Naive thymus-derived CD4-positive, alpha-beta T cell (primary cell): ENCODE measurements around the gene GPRIN1. TPM values are rescaled to one million over a fixed set of nuclear protein-coding genes. Genes with fewer than 3 reads are reported as not detected.

Source experiments
- ATAC-seq: fragments of 150-1000 bp; cut with Tn5 transposase; 2 replicates; pipeline ENCODE4 v1.10.0; 2021; ENCODE audit warnings: mild to moderate bottlenecking, moderate library complexity
- CTCF ChIA-PET: fragments of 350-600 bp; sonication (Branson Sonifier 250); formaldehyde crosslinking; loops from one replicate; lab custom pipeline; 2021; ENCODE audit warnings: antibody characterized with exemption; lab: Charles Lee
- POLR2A ChIA-PET: fragments of 350-600 bp; sonication (Branson Sonifier 250); formaldehyde crosslinking; loops from one replicate; lab custom pipeline; 2021; ENCODE audit warnings: antibody characterized with exemption, inconsistent platforms; lab: Charles Lee
- DNase-seq, 9 donors: peaks; one replicate each; pipeline versions ENCODE4 v3.0.0 to v3.0.0-alpha.2; 2020 to 2022; ENCODE audit warnings: mixed read lengths in 1 of 9
- H3K27ac ChIP-seq: one replicate; pipeline ENCODE4 v1.7.0; 2013; ENCODE audit warnings: mild to moderate bottlenecking, low read depth, low read length, moderate library complexity
- H3K27me3 ChIP-seq, 2 donors: one replicate each; pipeline ENCODE4 v1.7.0; 2013; ENCODE audit warnings: low read length in 2 of 2, mild to moderate bottlenecking in 2 of 2, moderate library complexity in 2 of 2; ENCODE audit not compliant: control insufficient read depth in 2 of 2, insufficient read depth in 2 of 2
- H3K36me3 ChIP-seq, 3 experiments: 1 replicate in 2 of 3; 2 replicates in 1 of 3; pipeline ENCODE4 v1.7.0; 2013; ENCODE audit warnings: low read length in 3 of 3, mild to moderate bottlenecking in 3 of 3, moderate library complexity in 1 of 3; ENCODE audit not compliant: insufficient read depth in 3 of 3, control insufficient read depth in 2 of 3
- H3K4me1 ChIP-seq, 2 donors: one replicate each; pipeline ENCODE4 v1.7.0; 2013; ENCODE audit warnings: low read length in 2 of 2, mild to moderate bottlenecking in 2 of 2, moderate library complexity in 1 of 2; ENCODE audit not compliant: control insufficient read depth in 2 of 2, insufficient read depth in 2 of 2
- H3K4me3 ChIP-seq: 2 replicates; pipeline ENCODE4 v1.7.0; 2013; ENCODE audit warnings: mild to moderate bottlenecking, low read length
- H3K9me3 ChIP-seq, 3 experiments: 1 replicate in 2 of 3; 2 replicates in 1 of 3; pipeline ENCODE4 v1.7.0; 2013; ENCODE audit warnings: low read length in 3 of 3; ENCODE audit not compliant: control insufficient read depth in 2 of 3
- H3K27ac Mint-ChIP-seq, 9 donors: one replicate each; pipeline ENCODE4 v1.8.0; 2020 to 2022; ENCODE audit warnings: mixed read lengths in 9 of 9, mild to moderate bottlenecking in 8 of 9, moderate library complexity in 5 of 9, inconsistent platforms in 2 of 9
- H3K27me3 Mint-ChIP-seq, 5 donors: one replicate each; pipeline ENCODE4 v1.8.0; 2021 to 2022; ENCODE audit warnings: mixed read lengths in 5 of 5, mild to moderate bottlenecking in 1 of 5
- H3K36me3 Mint-ChIP-seq, 5 donors: one replicate each; pipeline ENCODE4 v1.8.0; 2020 to 2022; ENCODE audit warnings: mixed read lengths in 5 of 5, mild to moderate bottlenecking in 3 of 5, inconsistent platforms in 1 of 5
- H3K4me1 Mint-ChIP-seq, 7 donors: one replicate each; pipeline ENCODE4 v1.8.0; 2020 to 2022; ENCODE audit warnings: mixed read lengths in 7 of 7, mild to moderate bottlenecking in 3 of 7, inconsistent platforms in 1 of 7
- H3K4me3 Mint-ChIP-seq, 10 donors: one replicate each; pipeline ENCODE4 v1.8.0; 2020 to 2022; ENCODE audit warnings: mild to moderate bottlenecking in 10 of 10, mixed read lengths in 10 of 10, moderate library complexity in 6 of 10, inconsistent platforms in 2 of 10
- H3K9me3 Mint-ChIP-seq, 11 donors: one replicate each; pipeline ENCODE4 v1.8.0; 2020 to 2022; ENCODE audit warnings: mixed read lengths in 11 of 11, mild to moderate bottlenecking in 4 of 11, inconsistent platforms in 1 of 11, moderate library complexity in 1 of 11
- intact Hi-C, 2 donors: fragments of 100-400 bp; cut with micrococcal nuclease; formaldehyde crosslinking; loops; one replicate each; pipeline ENCODE4 v1.15.1; 2023
- polyA plus RNA-seq, 2 donors: library from polyadenylated mRNA; unstranded; fragments of 300-500 nt; fragmentation: Illumina TruSeq; gene quantifications; one replicate each; pipeline ENCODE4 v1.2.3, GENCODE V29; 2021
- total RNA-seq, 6 experiments: library from RNA in 5 of 6; stranded (reverse) in 5 of 6; gene quantifications; 1 replicate in 5 of 6; 2 replicates in 1 of 6; pipeline ENCODE4 v1.2.3 and lab custom pipeline; 2021 to 2026

Gene GPRIN1
- total and polyA plus RNA-seq, 7 experiments from 2014 or later = 0.08 to 2.3 (median 0.32) TPM; not detected in 3

DNA sequence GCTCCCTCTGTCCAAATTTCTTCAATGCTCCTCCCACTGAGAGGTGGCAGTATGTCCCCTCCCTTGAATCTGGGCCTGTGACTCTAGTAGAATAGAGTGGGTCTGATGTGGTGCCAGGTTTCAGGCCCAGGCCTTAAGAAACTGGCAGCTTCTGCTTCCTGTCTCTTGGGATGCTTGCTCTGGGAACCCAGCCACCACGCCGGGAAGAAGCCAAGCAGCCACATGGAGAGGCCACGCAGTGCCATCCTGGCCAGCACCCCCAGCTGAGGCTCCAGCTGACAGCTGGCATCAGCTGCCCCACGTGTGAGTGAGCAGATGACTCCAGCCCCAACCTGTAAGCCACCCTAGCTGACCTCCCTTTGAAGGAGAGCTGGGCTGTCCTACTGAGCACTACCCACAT lies 30.0 kb upstream of the GPRIN1 start:
- no peak overlapping the region for H3K4me3 ChIP-seq
- Mint-ChIP-seq H3K27me3 (peaks cover 5 to 36% (median 6%) of the 10 kb centered on the region in 5 donors), H3K36me3 (peaks cover 0 to 3% (median 0%) of the 10 kb centered on the region in 5 donors), H3K4me1 (no peaks in the 10 kb centered on the region), H3K27ac (no peak overlapping the region), H3K9me3 (peaks cover 0 to 2% (median 0%) of the 10 kb centered on the region in 11 donors), H3K4me3 (no peak overlapping the region)
- ATAC-seq (no peak), DNase-seq (no peak)
- H3K36me3 ChIP-seq = no peaks in the 10 kb centered on the region
- no peak overlapping the region for H3K27ac ChIP-seq
- intact Hi-C loops = loop anchor here (10.0 kb wide), 3 partner anchors 675 to 1115 kb away; partner anchors contain the start of genes MXD3 (in 1 of the 2) and TMED9 (in 1 of the 2)
- no peaks in the 10 kb centered on the region for H3K9me3 ChIP-seq
- POLR2A ChIA-PET = interaction anchor here (0.6 to 0.9 kb wide), 2 partner anchors 12 to 387 kb away, joined by 3 to 4 read pairs; no protein-coding TSS in a partner anchor
- no peaks in the 10 kb centered on the region for H3K4me1 ChIP-seq
- no peaks in the 10 kb centered on the region for H3K27me3 ChIP-seq
- CTCF ChIA-PET = no interaction called here

DNA sequence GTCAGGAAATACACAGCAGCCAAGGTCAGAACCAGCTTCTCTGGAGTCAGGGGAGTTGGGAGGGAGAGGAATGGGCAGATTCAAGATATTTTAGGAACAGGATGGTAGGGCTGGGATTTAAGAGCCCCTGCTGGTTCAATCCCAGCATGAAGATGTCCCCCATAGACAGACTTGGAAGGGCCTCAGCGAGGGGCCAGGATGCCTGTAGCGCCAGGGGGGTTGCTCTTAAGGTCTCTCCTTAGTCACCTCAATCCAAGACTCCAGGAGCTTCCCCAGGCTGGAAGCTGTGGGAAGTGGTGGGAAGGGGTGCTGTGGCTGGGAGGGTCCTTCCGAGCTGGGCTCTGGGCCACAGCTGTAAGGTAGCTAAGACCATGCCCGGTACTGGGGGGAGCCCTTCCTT lies 29.3 kb upstream of the GPRIN1 start:
- Mint-ChIP-seq H3K4me1 (peaks cover 0 to 1% (median 0%) of the 10 kb centered on the region in 7 donors), H3K9me3 (peaks cover 0 to 4% (median 0%) of the 10 kb centered on the region in 11 donors), H3K27me3 (peaks cover 10 to 41% (median 11%) of the 10 kb centered on the region in 5 donors), H3K27ac (no peak overlapping the region), H3K4me3 (no peak overlapping the region), H3K36me3 (peaks cover 0 to 5% (median 0%) of the 10 kb centered on the region in 5 donors)
- no peaks in the 10 kb centered on the region for H3K9me3 ChIP-seq
- H3K27ac ChIP-seq = no peak overlapping the region
- ATAC-seq = no peak
- H3K4me1 ChIP-seq = no peaks in the 10 kb centered on the region
- CTCF ChIA-PET = no interaction called here
- no peak overlapping the region for H3K4me3 ChIP-seq
- intact Hi-C loops = no loop called here
- no peak for DNase-seq
- no peaks in the 10 kb centered on the region for H3K27me3 ChIP-seq
- no peaks in the 10 kb centered on the region for H3K36me3 ChIP-seq
- POLR2A ChIA-PET = interaction anchor here (0.6 to 0.9 kb wide), 2 partner anchors 12 to 387 kb away, joined by 3 to 4 read pairs; no protein-coding TSS in a partner anchor

DNA sequence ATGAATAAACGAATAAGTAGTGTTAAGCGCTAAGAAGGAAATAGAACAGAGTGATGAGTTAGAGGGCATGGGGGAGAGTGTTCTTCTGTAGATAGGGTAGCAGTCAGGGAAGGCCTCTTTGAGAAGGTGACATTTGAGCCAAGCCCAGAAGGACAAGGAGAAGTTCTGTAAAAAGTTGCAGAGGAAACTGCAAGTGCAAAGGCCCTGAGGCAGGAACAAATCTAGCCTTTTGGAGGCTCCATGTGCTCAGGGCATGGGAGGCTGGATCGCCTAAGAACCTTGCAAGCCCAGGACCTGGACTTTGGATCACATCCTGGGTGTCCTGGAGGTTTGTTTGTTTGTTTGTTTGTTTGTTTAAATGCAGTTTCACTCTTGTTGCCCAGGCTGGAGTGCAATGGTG lies 28.5 kb upstream of the GPRIN1 start:
- Mint-ChIP-seq H3K36me3 (peaks cover 0 to 5% (median 0%) of the 10 kb centered on the region in 5 donors), H3K27me3 (peaks cover 17 to 48% (median 19%) of the 10 kb centered on the region in 5 donors), H3K4me1 (peaks cover 0 to 8% (median 0%) of the 10 kb centered on the region in 7 donors), H3K9me3 (peaks cover 0 to 5% (median 0%) of the 10 kb centered on the region in 11 donors), H3K27ac (no peak overlapping the region), H3K4me3 (no peak overlapping the region)
- ChIA-PET CTCF (interaction anchor here (0.6 kb wide), 1 partner anchor 1440 kb away, joined by 3 read pairs; no protein-coding TSS in a partner anchor), POLR2A (no interaction called here)
- ATAC-seq (no peak), DNase-seq (no peak)
- Histone ChIP-seq H3K27me3 (no peaks in the 10 kb centered on the region), H3K27ac (no peak overlapping the region), H3K4me3 (no peak overlapping the region), H3K9me3 (no peaks in the 10 kb centered on the region), H3K36me3 (no peaks in the 10 kb centered on the region), H3K4me1 (no peaks in the 10 kb centered on the region)
- intact Hi-C loops = no loop called here

DNA sequence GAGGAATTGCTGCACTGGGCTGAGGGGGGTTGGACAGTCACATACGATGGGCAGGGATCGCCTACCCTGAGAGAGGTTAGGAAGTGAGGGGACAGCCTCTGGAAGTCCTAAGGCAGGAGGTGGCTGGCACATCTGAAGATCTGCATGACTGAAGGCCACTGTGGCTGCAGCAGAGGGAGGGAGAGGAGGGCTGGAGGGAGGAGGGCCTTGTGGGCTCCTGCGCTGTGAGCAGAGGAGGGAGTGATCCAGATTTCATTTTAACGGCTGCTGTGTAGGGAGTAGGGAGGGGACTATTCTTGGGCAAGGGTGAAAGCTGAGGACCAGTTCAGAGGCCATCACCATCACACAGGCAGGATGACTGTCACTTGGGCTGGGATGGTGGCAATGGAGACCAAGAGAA lies 27.6 kb upstream of the GPRIN1 start:
- Histone ChIP-seq H3K9me3 (no peaks in the 10 kb centered on the region), H3K4me3 (no peak overlapping the region), H3K36me3 (no peaks in the 10 kb centered on the region), H3K27me3 (peaks cover 0 to 4% of the 10 kb centered on the region in 2 donors), H3K27ac (no peak overlapping the region), H3K4me1 (no peaks in the 10 kb centered on the region)
- ATAC-seq (no peak), DNase-seq (no peak)
- H3K27ac Mint-ChIP-seq = no peak overlapping the region
- H3K4me1 Mint-ChIP-seq = peaks cover 0 to 8% (median 0%) of the 10 kb centered on the region in 7 donors
- H3K4me3 Mint-ChIP-seq = no peak overlapping the region
- H3K9me3 Mint-ChIP-seq = peaks cover 0 to 5% (median 0%) of the 10 kb centered on the region in 11 donors
- intact Hi-C loops = no loop called here
- ChIA-PET POLR2A (no interaction called here), CTCF (no interaction called here)
- peaks cover 19 to 55% (median 25%) of the 10 kb centered on the region in 5 donors for H3K27me3 Mint-ChIP-seq
- peaks cover 0 to 5% (median 0%) of the 10 kb centered on the region in 5 donors for H3K36me3 Mint-ChIP-seq

DNA sequence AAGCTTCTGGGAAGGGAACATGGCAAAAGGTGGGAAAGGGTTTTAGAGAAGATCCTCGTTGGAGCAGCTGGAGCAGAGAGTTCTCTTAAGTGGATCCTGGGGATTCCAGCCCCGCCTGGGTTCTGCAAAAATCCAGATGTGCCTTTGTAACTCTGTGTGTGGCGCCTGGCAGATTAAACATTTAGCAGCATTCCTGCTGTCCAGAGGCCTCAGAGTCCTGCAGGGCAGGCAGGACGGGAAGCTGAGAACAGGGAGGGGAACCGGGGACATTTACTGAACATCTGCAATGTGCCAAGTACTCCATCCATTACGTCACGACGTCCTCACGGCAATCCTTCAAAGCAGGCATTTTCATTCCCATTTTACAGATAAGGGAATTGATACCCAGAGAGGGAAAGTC lies 26.5 kb upstream of the GPRIN1 start:
- Mint-ChIP-seq H3K4me1 (peaks cover 0 to 8% (median 0%) of the 10 kb centered on the region in 7 donors), H3K27me3 (peaks cover 24 to 65% (median 29%) of the 10 kb centered on the region in 5 donors), H3K9me3 (peaks cover 0 to 5% (median 0%) of the 10 kb centered on the region in 11 donors), H3K4me3 (no peak overlapping the region), H3K27ac (no peak overlapping the region), H3K36me3 (peaks cover 0 to 5% (median 0%) of the 10 kb centered on the region in 5 donors)
- Histone ChIP-seq H3K9me3 (no peaks in the 10 kb centered on the region), H3K36me3 (no peaks in the 10 kb centered on the region), H3K4me3 (no peak overlapping the region), H3K27ac (no peak overlapping the region), H3K4me1 (no peaks in the 10 kb centered on the region), H3K27me3 (peaks cover 0 to 9% of the 10 kb centered on the region in 2 donors)
- POLR2A ChIA-PET = no interaction called here
- CTCF ChIA-PET = no interaction called here
- no peak for ATAC-seq
- DNase-seq = no peak
- intact Hi-C loops = no loop called here

DNA sequence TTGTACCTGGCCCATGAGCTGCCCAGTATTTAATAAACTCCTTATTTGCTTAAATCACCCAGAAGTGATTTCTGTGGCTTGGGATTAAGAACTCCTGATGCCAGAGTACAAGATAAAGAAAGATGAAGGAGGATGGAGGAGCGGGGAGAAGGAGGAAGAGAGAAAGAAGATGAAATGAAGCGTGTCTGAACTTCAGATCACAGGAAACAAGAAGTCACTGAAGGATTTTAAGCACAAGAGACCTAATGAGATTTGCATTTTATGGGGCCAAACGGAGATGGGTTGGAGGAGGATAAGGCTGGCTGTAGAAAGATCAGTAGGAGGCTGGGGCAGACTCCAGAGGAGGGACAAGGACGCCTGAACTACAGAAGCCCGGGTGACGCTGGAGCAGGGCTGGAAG lies 23.6 kb upstream of the GPRIN1 start:
- Histone ChIP-seq H3K27me3 (peaks cover 4 to 20% of the 10 kb centered on the region in 2 donors), H3K9me3 (no peaks in the 10 kb centered on the region), H3K36me3 (no peaks in the 10 kb centered on the region), H3K27ac (no peak overlapping the region), H3K4me3 (no peak overlapping the region), H3K4me1 (peaks cover 8 to 15% of the 10 kb centered on the region in 2 donors)
- peaks cover 5 to 16% (median 11%) of the 10 kb centered on the region in 7 donors for H3K4me1 Mint-ChIP-seq
- H3K27ac Mint-ChIP-seq = no peak overlapping the region
- no peak for DNase-seq
- ChIA-PET CTCF (interaction anchor here (1.3 to 2.1 kb wide), 2 partner anchors 24 to 27 kb away, joined by 3 to 5 read pairs; no protein-coding TSS in a partner anchor), POLR2A (interaction anchor here (1.0 kb wide), 1 partner anchor 14 kb away, joined by 3 read pairs; the partner anchor contains the start of gene TSPAN17)
- H3K4me3 Mint-ChIP-seq = no peak overlapping the region
- ATAC-seq = no peak
- intact Hi-C loops = no loop called here
- peaks cover 0 to 5% (median 0%) of the 10 kb centered on the region in 11 donors for H3K9me3 Mint-ChIP-seq
- H3K36me3 Mint-ChIP-seq = peaks cover 0 to 7% (median 4%) of the 10 kb centered on the region in 5 donors
- peaks cover 42 to 85% (median 49%) of the 10 kb centered on the region in 5 donors for H3K27me3 Mint-ChIP-seq
